OCI-LY7 (cell line): ENCODE results near the gene PIH1D1. TPM values are rescaled to one million over a fixed set of nuclear protein-coding genes. Genes with fewer than 3 reads are reported as not detected.

ENCODE experiments used
- BruUV-seq: library from RNA; stranded (reverse); fragments of 400-500 nt; replicated peaks from 2 replicates; lab custom pipeline; 2021; lab: Mats Ljungman, UMichigan
- CTCF ChIA-PET: fragments of 300-600 bp; sonication (Branson Sonifier 250); formaldehyde crosslinking; loops from one replicate; lab custom pipeline; 2022; ENCODE audit warnings: antibody characterized with exemption; ENCODE audit not compliant: unreplicated experiment; lab: Charles Lee
- POLR2A ChIA-PET: fragments of 300-600 bp; sonication (Branson Sonifier 250); formaldehyde crosslinking; loops from one replicate; lab custom pipeline; 2022; ENCODE audit warnings: antibody characterized with exemption; lab: Charles Lee
- DNase-seq: peaks from one replicate; pipeline ENCODE4 v3.0.0-alpha.2; 2015; ENCODE audit warnings: low spot score
- H2AFZ ChIP-seq: fragments of 200-600 bp; sonication (generic), shearing (Covaris generic); 2 replicates; pipeline ENCODE4 v1.6.1; 2014; ENCODE audit warnings: mild to moderate bottlenecking, antibody characterized with exemption, low read length, moderate library complexity
- H3K27ac ChIP-seq: fragments of 200-600 bp; sonication (generic); 2 replicates; pipeline ENCODE4 v1.5.1; 2014; ENCODE audit warnings: mixed run types, low read depth, mild to moderate bottlenecking, moderate library complexity, low read length, inconsistent platforms; ENCODE audit not compliant: poor library complexity, severe bottlenecking
- H3K36me3 ChIP-seq: fragments of 200-600 bp; sonication (generic); 2 replicates; pipeline ENCODE4 v1.6.1; 2014; ENCODE audit warnings: mild to moderate bottlenecking, antibody characterized with exemption, low read length, moderate library complexity, mixed read lengths; ENCODE audit not compliant: insufficient read depth
- H3K4me1 ChIP-seq: fragments of 200-600 bp; sonication (generic); 2 replicates; pipeline ENCODE4 v1.5.1; 2014; ENCODE audit warnings: mild to moderate bottlenecking, low read length; ENCODE audit not compliant: insufficient read depth, poor library complexity, severe bottlenecking
- H3K4me2 ChIP-seq: fragments of 200-600 bp; sonication (generic); 2 replicates; pipeline ENCODE4 v1.6.1; 2014; ENCODE audit warnings: mild to moderate bottlenecking, low read length
- H3K4me3 ChIP-seq: fragments of 200-600 bp; sonication (generic); 2 replicates; pipeline ENCODE4 v1.5.1; 2014; ENCODE audit warnings: mild to moderate bottlenecking, low read depth, low read length; ENCODE audit not compliant: poor library complexity, severe bottlenecking
- H3K79me2 ChIP-seq: fragments of 200-600 bp; sonication (generic); 2 replicates; pipeline ENCODE4 v1.6.1; 2016; ENCODE audit warnings: low read depth, mild to moderate bottlenecking, low read length, moderate library complexity, mixed read lengths; ENCODE audit not compliant: insufficient read depth
- H3K9me2 ChIP-seq: fragments of 200-600 bp; sonication (generic); 2 replicates; pipeline ENCODE4 v1.6.1; 2016; ENCODE audit warnings: mild to moderate bottlenecking, low read length, mixed read lengths; ENCODE audit not compliant: insufficient read depth
- H3K9me3 ChIP-seq: fragments of 200-600 bp; sonication (generic); 2 replicates; pipeline ENCODE4 v1.6.1; 2014; ENCODE audit warnings: mild to moderate bottlenecking, mixed run types, low read length, mixed read lengths
- H4K20me1 ChIP-seq: fragments of 200-600 bp; sonication (generic); 2 replicates; pipeline ENCODE4 v1.6.1; 2014; ENCODE audit warnings: mild to moderate bottlenecking, antibody characterized with exemption, low read length, moderate library complexity, mixed read lengths; ENCODE audit not compliant: insufficient read depth
- EZH2phosphoT487 ChIP-seq: fragments of 200-600 bp; sonication (generic); IDR thresholded peaks from 2 replicates; pipeline ENCODE4 v1.6.1; 2018; ENCODE audit warnings: low read depth, borderline replicate concordance, mild to moderate bottlenecking, mixed run types, antibody characterized with exemption, low read length, moderate library complexity, mixed read lengths
- intact Hi-C: fragments of 100-400 bp; cut with micrococcal nuclease; formaldehyde crosslinking; loops from one replicate; pipeline ENCODE4 v1.10.0; 2022; ENCODE audit not compliant: unreplicated experiment
- total RNA-seq, 2 experiments: library from RNA; depleted of rRNA in 1 of 2; stranded (reverse); fragments of >200 nt in 1 of 2; shearing (Covaris generic) in 1 of 2; gene quantifications; 2 replicates each; pipeline ENCODE4 v1.2.3, GENCODE V29; 2014 to 2022
- TF ChIP-seq, protein P1 (sequence below): fragments of 200-600 bp; sonication (generic); conservative IDR thresholded peaks from 2 replicates; pipeline ENCODE4 v1.5.1; 2014; ENCODE audit warnings: mild to moderate bottlenecking, antibody characterized with exemption, low read length, moderate library complexity, mixed read lengths

The PIH1D1 gene
- total RNA-seq, 2 experiments from 2014 or later: 95.5 to 117 TPM

DNA sequence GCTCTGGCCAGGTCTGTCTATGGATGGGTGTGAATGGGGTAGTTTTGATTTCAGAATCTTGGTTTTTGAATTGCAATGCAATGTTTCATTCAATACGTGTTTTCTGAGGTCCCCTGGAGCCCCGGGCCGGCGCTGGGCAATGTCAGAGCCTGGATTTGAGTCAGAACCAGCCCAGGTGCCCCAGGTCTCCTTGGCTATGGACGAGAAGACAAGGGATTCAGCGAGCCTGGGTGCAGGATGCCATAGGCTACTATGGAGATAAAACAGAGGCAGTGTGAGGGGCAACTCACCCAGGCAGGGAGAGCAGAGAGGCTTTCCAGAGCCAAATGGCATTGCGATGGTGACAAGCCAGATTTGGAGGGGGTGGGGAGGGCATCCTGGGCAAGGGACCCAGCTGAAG, 34.6 kb upstream of the PIH1D1 start:
- POLR2A ChIA-PET: no interaction called here
- no peaks in the 10 kb centered on the region for H3K9me2 ChIP-seq
- H3K36me3 ChIP-seq: peaks cover 38% of the 10 kb centered on the region
- intact Hi-C loops: loop anchor here (5.0 kb wide), 1 partner anchor 34 kb away; the partner anchor contains the start of genes ALDH16A1 and PIH1D1
- no peak overlapping the region for H3K27ac ChIP-seq
- no peak overlapping the region for H3K4me3 ChIP-seq
- H3K9me3 ChIP-seq: no peaks in the 10 kb centered on the region
- no peak for DNase-seq
- no TSS peak for BruUV-seq
- peaks cover 34% of the 10 kb centered on the region for H3K79me2 ChIP-seq
- H4K20me1 ChIP-seq: peaks cover 12% of the 10 kb centered on the region; the same call in 1 of the 2 replicates
- H3K4me2 ChIP-seq: no peak overlapping the region
- TF ChIP-seq, protein P1, sequence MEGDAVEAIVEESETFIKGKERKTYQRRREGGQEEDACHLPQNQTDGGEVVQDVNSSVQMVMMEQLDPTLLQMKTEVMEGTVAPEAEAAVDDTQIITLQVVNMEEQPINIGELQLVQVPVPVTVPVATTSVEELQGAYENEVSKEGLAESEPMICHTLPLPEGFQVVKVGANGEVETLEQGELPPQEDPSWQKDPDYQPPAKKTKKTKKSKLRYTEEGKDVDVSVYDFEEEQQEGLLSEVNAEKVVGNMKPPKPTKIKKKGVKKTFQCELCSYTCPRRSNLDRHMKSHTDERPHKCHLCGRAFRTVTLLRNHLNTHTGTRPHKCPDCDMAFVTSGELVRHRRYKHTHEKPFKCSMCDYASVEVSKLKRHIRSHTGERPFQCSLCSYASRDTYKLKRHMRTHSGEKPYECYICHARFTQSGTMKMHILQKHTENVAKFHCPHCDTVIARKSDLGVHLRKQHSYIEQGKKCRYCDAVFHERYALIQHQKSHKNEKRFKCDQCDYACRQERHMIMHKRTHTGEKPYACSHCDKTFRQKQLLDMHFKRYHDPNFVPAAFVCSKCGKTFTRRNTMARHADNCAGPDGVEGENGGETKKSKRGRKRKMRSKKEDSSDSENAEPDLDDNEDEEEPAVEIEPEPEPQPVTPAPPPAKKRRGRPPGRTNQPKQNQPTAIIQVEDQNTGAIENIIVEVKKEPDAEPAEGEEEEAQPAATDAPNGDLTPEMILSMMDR: no peak
- no peak for TF ChIP-seq EZH2phosphoT487
- CTCF ChIA-PET: no interaction called here
- peaks cover 30% of the 10 kb centered on the region for H3K4me1 ChIP-seq
- H2AFZ ChIP-seq: no peak overlapping the region

DNA sequence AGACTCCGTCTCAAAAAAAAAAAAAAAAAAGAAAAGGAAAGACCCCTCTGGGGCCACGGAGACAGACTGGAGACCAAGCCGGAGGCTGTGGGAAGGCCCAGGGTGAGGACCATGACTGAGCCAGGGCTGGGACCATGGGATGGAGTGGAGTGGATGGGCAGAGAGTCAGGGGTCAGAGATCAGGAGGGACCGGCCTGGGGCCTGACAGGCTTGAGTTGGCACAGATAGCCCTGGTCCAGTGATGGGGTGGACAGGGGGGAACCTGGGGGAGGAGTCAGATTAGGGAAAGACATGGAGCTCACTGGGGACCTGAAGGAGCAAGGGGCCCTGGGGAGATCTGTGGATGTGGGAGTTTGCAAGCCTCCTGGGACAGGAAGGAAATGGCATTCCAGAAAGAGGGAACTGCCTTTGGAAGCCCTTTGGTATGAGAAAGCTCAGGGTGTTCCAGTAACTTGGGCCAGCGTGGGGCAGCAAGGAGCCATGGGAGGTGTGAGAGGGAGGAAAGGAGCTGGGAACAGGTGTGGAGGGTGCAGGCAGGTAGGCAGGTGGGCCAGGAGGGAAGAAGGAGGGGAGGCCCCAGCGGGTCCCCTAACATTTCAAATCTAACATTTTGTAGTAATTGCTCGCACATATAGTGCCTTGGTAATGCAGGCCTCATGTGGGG, 29.5 kb upstream of the PIH1D1 start:
- H3K79me2 ChIP-seq: no peaks in the 10 kb centered on the region
- no peak overlapping the region for H2AFZ ChIP-seq
- no peaks in the 10 kb centered on the region for H4K20me1 ChIP-seq
- ChIA-PET CTCF (no interaction called here), POLR2A (interaction anchor here (0.5 to 0.6 kb wide), 2 partner anchors 57 to 601 kb away, joined by 3 to 5 read pairs; no protein-coding TSS in a partner anchor)
- H3K27ac ChIP-seq: no peak overlapping the region
- H3K36me3 ChIP-seq: no peaks in the 10 kb centered on the region
- no peaks in the 10 kb centered on the region for H3K9me3 ChIP-seq
- no peak for TF ChIP-seq EZH2phosphoT487
- TF ChIP-seq, protein P1: no peak
- BruUV-seq: no TSS peak
- peaks cover 2% of the 10 kb centered on the region for H3K4me1 ChIP-seq
- no peak for DNase-seq
- no peak overlapping the region for H3K4me2 ChIP-seq
- H3K9me2 ChIP-seq: no peaks in the 10 kb centered on the region
- no peak overlapping the region for H3K4me3 ChIP-seq
- intact Hi-C loops: no loop called here

DNA sequence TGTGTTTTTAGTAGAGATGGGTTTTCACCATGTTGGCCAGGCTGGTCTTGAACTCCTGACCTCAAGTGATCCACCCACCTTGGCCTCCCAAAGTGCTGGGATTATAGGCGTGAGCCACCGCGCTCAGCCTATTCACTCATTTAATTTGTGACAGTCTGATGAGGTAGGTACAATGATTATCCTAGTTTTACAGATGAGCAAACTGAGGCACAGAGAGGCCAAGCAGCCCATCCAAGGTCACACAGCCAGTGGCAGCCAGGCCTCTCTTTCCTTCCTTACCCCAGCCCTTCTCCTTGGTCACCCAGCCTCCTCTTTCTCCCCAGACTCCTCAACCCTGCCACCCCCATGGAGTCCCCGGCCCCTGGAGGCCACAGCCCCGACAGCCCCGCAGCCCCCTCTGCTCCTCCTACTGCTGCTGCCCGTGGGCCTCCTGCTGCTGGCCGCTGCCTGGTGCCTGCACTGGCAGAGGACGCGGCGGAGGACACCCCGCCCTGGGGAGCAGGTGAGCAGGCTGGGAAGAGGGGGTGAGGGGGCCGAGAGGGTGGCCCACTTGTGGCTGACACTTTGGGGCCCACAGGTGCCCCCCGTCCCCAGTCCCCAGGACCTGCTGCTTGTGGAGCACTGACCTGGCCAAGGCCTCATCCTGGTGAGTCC, 28.5 kb upstream of the PIH1D1 start:
- no TSS peak for BruUV-seq
- no peak for DNase-seq
- POLR2A ChIA-PET: interaction anchor here (0.6 kb wide), 1 partner anchor 599 kb away, joined by 5 read pairs; no protein-coding TSS in a partner anchor
- CTCF ChIA-PET: no interaction called here
- Histone ChIP-seq H2AFZ (no peak overlapping the region), H3K4me2 (no peak overlapping the region), H3K27ac (no peak overlapping the region), H4K20me1 (no peaks in the 10 kb centered on the region), H3K9me3 (no peaks in the 10 kb centered on the region), H3K79me2 (no peaks in the 10 kb centered on the region), H3K36me3 (no peaks in the 10 kb centered on the region), H3K4me1 (peaks cover 13% of the 10 kb centered on the region), H3K4me3 (no peak overlapping the region), H3K9me2 (no peaks in the 10 kb centered on the region)
- TF ChIP-seq, protein P1: no peak
- TF ChIP-seq EZH2phosphoT487: no peak
- intact Hi-C loops: no loop called here
